ENCODE data around the gene WRAP73.

WRAP73 gene

DNA sequence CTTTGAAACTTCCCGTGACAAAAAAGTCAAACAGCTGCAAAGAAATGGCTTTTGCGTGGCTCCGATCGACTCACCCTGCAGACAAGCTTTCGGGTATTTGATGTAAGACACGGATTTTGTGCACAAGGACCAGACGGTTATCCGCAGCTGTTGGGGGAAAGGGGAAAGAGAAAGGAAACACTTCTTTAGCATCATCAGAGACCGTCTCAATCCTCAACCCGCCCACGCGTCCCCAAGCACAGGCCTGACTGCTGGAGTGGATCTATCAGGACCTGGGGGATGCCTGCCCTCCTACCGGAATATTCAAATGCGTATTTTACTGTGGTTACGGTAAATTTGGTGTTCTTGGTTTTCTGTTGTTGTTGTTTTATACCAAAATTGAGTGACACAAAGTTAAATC is 11.2 kb downstream of the WRAP73 start:
- DNase-seq = no peak
- in situ Hi-C loops (cut with HindIII; ENCODE audit: low pct_ligation_motif_present, low pct_unique_long_range_greater_than_20kb, low sequenced_read_pairs) = loop anchor here (25.0 kb wide), 1 partner anchor 101 kb away; no protein-coding TSS in a partner anchor

DNA sequence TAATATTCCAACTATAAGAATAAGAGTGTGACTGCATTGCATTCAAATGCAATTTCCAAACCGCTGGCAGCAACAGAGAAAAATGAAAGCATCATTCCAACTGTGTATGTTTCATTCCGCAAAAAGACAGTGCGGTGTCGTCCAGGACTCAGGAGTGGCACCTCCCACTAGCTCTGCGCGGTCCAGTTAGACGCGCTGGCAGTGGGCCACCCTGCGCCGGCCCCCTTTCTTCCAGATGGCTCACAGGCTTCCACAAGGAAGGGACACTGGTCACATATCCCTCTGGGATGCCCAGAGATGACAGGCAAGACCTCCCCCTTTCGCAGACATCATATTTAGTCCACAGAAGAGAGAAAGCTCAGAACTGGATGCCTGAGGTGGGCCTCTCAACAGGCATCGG is 11.9 kb downstream of the WRAP73 start:
- DNase-seq = no peak
- in situ Hi-C loops (cut with HindIII; ENCODE audit: low pct_ligation_motif_present, low pct_unique_long_range_greater_than_20kb, low sequenced_read_pairs) = loop anchor here (25.0 kb wide), 1 partner anchor 101 kb away; no protein-coding TSS in a partner anchor

DNA sequence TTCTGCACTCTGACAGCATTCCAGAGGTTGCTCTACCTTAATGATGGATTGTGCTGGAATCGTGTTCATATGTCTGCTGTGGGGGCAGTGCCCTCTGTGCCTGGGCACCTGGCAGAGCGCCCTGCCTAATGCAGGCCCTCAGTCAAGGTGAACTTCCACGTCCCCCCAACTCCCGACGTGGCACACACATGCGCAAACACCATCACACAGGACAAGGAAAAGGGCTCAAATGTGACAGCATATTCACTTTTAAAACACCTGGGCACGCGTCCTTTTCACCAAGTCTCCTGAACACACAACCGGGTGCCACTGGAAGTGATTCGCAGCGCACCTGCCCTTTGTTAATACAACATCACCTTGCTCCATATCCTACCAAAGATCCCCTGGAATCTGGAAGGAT is 13.4 kb downstream of the WRAP73 start:
- DNase-seq = no peak
- in situ Hi-C loops (cut with HindIII; ENCODE audit: low pct_ligation_motif_present, low pct_unique_long_range_greater_than_20kb, low sequenced_read_pairs) = loop anchor here (25.0 kb wide), 1 partner anchor 99 kb away; no protein-coding TSS in a partner anchor

DNA sequence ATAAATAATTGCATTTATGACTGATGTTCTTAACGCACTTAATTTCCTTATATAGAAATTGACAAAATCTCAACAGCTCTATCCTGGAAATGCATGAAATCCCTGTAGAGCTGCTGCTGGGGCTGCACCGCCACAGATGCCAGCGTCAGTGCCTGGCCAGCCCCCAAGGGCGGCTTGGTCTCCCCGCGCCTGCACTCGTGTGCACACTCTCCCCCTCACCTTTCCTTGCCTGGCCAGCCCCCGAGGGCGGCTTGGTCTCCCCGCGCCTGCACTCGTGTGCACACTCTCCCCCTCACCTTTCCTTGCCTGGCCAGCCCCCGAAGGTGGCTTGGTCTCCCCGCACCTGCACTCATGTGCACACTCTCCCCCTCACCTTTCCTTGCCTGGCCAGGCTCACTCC is 13.8 kb downstream of the WRAP73 start:
- DNase-seq = no peak
- in situ Hi-C loops (cut with HindIII; ENCODE audit: low pct_ligation_motif_present, low pct_unique_long_range_greater_than_20kb, low sequenced_read_pairs) = loop anchor here (25.0 kb wide), 1 partner anchor 99 kb away; no protein-coding TSS in a partner anchor

DNA sequence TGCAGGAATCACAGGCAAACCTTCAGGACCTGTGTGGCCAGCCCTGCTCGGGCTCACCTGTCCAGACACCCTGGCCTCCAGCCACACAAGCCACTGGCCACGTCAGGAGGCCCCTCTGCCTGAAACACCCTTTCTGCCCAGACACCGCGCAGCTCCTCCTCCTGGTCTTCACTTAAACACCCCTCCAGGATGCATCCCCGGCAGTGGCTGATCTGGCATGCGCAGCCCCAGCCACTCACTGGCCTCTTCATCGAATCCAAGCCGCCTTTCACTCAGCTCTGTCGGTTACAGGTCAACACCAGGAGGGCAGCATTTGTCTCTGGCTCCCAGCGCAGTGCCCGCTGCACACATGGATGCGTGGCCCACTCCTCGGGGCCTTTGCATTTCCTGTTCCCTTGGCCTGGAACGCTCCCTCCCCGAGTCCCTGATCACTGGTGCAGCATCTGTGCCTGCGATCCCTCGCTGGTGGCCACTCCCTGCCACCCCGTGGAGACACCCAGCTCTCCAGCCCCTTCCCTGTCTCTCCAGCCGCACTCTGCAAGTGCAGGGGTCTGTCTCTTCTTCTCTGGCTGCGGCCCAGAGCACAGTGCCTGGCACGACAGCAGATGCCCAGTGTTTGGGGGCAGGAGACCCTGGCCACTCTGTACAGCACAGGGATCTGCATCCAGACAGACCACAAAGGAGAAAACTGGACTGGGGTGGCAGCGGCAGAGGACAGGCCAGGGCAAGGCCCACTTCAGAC is 15.7 kb downstream of the WRAP73 start:
- in situ Hi-C loops (cut with HindIII; ENCODE audit: low pct_ligation_motif_present, low pct_unique_long_range_greater_than_20kb, low sequenced_read_pairs) = loop anchor here (25.0 kb wide), 1 partner anchor 97 kb away; no protein-coding TSS in a partner anchor
- no peak for DNase-seq

DNA sequence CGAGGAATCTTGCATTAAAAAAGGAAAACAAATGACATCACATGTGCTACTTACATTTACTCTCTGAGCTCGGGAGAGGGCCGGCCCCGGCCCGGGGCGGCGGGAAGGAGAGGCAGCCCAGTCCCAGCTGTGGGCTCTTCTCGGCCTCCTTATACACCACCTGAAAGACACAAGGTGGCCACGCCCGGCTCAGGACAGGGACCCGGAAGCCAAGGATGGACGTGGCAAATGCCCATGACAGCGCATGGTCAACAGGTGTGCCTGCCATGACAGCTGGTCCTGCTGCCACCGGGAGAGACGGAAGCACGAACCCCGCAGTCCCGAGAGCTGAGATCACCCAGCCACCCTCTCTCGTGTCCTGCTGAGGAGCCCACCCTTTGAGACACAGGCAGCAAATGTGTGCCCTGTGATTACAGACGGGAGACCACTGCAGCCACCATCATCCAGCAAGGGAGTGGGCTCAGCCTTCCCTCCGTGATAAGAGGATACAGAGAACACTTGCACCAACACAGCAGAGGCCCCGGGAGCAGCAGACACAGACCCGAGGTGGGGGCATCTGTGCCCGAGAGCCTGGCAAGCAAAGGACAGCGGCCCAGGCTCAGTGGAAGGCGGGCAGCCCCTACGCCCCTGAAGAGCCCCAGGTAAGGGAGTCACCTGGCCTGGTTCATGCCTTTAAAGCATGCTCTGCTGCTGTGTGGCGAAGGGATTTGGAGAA is 16.4 kb downstream of the WRAP73 start:
- in situ Hi-C loops (cut with HindIII; ENCODE audit: low pct_ligation_motif_present, low pct_unique_long_range_greater_than_20kb, low sequenced_read_pairs) = loop anchor here (25.0 kb wide), 1 partner anchor 96 kb away; no protein-coding TSS in a partner anchor
- DNase-seq = no peak

DNA sequence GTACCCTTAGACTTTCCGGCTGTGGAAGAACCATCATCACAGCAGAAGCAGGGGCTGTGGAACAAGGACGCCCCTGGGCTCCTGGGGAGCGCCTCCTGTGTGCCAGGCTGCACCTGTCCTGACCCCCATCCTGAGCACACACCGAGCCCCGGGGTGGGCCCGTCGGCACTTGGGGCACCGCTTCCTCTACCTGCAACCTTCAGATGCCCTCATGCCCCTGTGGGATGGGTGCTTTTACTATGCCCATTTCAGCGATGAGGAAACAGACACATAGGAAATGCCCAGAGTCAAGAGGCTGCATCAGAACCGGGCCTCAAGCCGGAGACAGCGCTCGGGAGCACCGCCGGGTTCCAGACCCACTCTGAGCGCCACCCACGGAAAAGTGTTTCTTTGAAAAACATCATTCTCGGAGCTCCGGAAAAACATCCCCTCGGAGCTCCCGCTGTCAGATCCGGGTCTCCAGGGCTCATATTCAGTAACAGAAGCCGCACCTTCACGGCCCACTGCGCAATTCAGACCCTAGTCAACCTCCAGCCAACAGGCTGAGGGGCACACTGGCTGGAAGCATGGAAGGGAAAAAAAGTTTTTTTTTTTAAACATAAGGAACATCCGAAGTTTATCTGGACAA is 17.1 kb downstream of the WRAP73 start:
- DNase-seq = no peak
- in situ Hi-C loops (cut with HindIII; ENCODE audit: low pct_ligation_motif_present, low pct_unique_long_range_greater_than_20kb, low sequenced_read_pairs) = loop anchor here (25.0 kb wide), 1 partner anchor 96 kb away; no protein-coding TSS in a partner anchor

DNA sequence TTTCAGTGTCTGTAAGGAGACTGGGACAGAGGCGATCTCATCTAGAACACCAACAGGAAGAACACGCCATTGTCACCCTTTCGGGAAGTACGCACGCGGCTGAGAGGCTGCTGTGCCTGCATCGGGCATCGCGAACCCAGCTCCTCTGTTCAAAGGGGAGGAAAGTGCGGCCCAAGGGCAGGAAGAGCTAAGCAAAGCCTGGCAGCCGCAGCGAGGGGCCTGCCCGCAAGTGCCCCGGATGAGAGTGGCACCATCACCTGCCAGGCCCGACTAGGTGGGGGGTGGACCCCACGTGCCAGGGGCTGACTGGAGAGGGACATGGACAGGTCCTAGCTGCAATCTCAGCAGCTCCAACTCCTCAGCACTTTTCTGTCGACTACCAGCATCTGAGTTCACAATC is 17.6 kb downstream of the WRAP73 start:
- in situ Hi-C loops (cut with HindIII; ENCODE audit: low pct_ligation_motif_present, low pct_unique_long_range_greater_than_20kb, low sequenced_read_pairs) = loop anchor here (25.0 kb wide), 1 partner anchor 95 kb away; no protein-coding TSS in a partner anchor
- DNase-seq = no peak

DNA sequence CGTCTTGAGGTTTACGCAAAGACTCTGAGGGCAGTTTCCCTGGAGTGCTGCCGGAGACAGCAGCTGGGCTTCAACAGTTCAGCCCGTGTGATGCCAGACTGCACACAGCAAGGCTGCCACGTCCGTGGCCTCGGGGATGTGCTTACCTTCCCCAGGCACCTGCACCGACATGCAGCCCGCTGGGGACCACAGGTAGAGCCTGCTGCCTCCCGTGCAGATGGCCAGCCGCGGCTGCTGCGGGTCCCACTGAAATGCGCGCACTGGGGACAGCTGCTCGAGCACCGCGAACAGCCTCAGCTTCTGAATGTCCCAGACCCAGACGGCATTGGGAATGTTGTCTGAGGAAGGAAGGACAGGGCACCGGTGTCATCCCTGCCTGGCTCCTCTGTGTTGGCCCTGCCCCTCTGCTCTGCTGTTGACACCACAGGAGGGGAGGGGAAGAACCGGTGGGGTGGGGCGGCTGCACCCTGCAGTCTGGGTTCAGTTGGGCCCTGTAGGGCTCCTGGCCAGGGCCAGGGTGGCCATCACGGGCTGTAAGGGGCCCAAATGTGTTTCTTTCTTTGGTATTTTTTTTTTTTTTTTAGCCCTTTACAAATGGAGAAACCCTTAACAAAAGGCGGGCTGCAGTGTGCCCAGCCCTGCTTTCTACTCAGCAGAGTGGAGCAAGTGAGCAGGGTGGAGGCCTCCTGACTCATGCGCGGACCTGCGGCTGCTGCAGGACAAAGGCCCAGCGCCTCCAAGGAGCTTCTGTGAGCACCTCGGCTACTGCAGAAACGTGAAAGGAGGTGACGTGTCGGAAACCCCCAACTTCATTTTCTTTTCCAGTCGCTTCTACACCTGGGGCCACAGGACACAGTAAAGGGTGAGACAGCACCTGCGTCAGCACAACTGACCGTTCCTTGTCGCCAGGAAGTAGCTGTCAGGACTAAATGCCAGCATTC is 18.3 kb downstream of the WRAP73 start:
- in situ Hi-C loops (cut with HindIII; ENCODE audit: low pct_ligation_motif_present, low pct_unique_long_range_greater_than_20kb, low sequenced_read_pairs) = loop anchor here (25.0 kb wide), 1 partner anchor 94 kb away; no protein-coding TSS in a partner anchor

DNA sequence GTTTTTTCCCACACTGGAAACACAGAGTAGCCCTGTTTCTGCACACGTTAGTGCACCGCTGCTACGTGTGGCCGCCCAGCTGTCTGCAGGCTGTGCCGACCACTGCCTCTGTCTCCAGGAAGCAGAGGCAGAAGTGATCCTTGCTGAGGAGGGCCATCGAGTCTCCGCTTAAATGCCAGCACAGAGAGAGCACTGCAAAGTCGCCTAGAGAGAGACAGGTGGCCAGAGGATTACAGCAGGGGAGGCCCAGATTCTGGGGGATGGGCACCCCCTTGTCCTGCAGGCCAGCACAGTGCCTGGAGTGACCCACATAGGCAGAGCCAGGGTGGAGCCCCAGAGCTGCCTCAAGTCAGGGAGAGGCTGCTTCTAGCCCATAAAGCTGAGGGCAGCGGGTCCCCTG is 19.0 kb downstream of the WRAP73 start:
- in situ Hi-C loops (cut with HindIII; ENCODE audit: low pct_ligation_motif_present, low pct_unique_long_range_greater_than_20kb, low sequenced_read_pairs) = loop anchor here (25.0 kb wide), 1 partner anchor 94 kb away; no protein-coding TSS in a partner anchor
- no peak for DNase-seq

More for the DNA sequence above, 18.3 kb downstream of the WRAP73 start:
- no peak for DNase-seq

DNA sequence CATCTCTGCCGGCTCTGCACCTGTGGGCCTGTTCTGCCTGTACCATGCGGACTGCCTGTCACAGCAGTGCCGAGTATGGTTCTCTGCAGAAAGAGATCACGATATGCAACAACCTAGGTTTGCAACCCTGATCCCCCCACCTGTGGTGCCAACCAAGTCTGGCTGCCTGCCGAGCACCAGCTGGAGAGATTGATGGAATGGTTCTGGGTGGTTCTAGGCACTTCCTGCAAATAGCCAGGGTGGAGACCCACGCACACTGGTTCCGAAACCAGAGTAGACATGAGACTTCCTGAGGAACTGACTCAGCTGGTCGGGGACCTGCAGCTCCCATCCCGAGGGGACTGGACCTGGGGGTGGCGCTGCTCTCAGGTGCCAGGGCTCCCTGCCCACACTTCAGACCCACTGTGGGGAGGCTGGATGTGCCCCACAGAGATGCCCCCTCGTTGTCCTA is 19.7 kb downstream of the WRAP73 start:
- no peak for DNase-seq
- in situ Hi-C loops (cut with HindIII; ENCODE audit: low pct_ligation_motif_present, low pct_unique_long_range_greater_than_20kb, low sequenced_read_pairs) = loop anchor here (25.0 kb wide), 1 partner anchor 93 kb away; no protein-coding TSS in a partner anchor

DNA sequence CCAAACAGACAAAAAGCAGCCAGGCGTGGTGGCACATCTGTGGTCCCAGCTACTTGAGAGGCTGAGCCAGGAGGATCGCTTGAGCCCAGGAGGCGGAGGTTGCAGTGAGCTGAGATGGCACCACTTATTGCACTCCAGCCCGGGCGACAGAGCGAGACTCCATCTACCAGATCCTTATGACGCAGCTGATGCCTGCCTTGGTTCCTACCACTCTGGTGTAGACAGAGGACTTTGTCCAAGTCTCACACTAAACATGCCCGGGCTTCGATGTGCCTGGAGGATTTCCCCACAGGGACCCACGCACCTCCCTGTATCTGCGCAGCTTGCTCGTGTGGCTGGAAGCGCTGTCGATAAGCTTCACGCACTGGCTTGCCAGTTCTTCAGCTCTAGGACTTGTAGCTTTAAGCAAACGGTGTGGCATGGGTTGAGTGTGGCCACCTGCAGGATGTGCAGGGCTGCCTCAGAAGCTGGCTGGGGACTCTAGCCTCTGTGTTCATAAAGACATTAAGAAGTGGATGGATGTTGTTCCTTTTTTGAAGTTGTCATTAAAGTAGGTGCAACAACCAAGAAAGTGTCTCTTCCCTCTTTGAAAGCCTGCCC is 20.2 kb downstream of the WRAP73 start:
- in situ Hi-C loops (cut with HindIII; ENCODE audit: low pct_ligation_motif_present, low pct_unique_long_range_greater_than_20kb, low sequenced_read_pairs) = loop anchor here (25.0 kb wide), 1 partner anchor 92 kb away; no protein-coding TSS in a partner anchor
- DNase-seq = no peak

DNA sequence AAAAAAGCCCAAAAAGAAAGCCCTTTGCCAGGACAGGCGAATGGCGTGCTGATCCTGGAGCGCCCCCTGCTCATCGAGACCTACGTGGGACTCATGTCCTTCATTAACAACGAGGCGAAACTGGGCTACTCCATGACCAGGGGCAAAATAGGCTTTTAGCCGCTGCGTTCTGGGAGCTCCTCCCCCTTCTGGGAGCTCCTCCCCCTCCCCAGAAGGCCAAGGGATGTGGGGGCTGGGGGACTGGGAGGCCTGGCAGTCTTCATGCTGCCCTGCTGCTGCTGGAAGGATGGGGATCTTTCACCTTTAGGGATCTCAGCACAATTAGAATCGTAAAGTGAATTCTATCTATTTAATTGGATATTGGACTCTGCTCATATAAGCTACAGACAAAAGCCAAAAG is 21.5 kb downstream of the WRAP73 start:
- DNase-seq = no peak
- in situ Hi-C loops (cut with HindIII; ENCODE audit: low pct_ligation_motif_present, low pct_unique_long_range_greater_than_20kb, low sequenced_read_pairs) = loop anchor here (25.0 kb wide), 1 partner anchor 91 kb away; no protein-coding TSS in a partner anchor

DNA sequence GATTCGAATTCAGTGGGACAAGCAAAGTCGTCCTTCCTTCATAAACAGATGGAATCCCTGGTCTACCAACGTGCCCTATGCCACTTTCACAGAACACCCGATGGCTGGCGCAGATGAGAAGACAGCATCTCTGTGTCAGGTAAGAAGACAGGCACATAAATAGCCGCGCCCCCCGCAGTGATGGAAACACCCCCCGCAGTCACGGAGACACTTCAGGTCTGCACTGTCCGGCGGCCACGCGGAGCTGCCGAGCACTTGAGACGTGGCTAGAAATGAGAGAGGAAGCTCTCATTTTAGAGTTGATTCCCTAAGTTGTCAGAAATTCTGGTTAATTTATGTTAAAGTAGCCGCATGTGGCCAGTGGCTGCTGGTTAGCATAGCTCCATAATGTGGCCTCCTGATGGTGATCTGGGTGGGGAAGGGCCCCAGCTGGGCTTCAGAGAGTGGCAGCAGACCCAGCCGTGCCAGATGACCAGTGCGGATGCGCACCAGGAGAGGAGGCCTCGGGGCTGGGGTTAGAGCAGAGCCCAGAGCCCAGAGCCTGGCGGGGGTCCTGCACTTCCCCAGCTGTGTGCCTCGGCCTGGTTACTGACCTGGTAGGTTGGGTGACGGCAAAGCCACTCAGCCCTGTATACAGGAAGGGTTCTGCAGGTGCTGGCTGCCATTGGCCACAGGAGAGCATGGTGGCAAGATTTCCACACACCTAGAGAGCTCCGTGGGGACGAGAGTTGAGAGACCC is 22.2 kb downstream of the WRAP73 start:
- in situ Hi-C loops (cut with HindIII; ENCODE audit: low pct_ligation_motif_present, low pct_unique_long_range_greater_than_20kb, low sequenced_read_pairs) = loop anchor here (25.0 kb wide), 1 partner anchor 90 kb away; no protein-coding TSS in a partner anchor
- DNase-seq = no peak

DNA sequence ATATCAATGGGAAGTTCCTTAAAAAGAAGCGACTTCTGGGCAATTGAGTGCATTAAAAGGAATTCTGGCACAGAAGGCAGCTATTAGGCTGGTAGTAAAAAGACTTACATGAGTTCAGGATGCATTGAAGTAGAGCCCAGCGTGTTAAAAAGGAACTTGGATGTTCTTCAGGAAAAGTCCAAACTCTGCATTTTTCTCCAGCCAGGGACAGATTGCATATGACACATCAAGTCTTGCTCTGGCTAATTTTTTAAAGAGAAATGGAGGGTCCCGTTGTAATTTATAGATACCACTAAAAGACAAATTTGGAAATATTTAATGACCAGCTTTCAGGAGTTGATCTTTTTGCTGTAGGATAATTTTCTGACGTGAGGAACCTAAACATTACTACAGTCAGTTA is 23.9 kb downstream of the WRAP73 start:
- in situ Hi-C loops (cut with HindIII; ENCODE audit: low pct_ligation_motif_present, low pct_unique_long_range_greater_than_20kb, low sequenced_read_pairs) = loop anchor here (25.0 kb wide), 1 partner anchor 89 kb away; no protein-coding TSS in a partner anchor

DNA sequence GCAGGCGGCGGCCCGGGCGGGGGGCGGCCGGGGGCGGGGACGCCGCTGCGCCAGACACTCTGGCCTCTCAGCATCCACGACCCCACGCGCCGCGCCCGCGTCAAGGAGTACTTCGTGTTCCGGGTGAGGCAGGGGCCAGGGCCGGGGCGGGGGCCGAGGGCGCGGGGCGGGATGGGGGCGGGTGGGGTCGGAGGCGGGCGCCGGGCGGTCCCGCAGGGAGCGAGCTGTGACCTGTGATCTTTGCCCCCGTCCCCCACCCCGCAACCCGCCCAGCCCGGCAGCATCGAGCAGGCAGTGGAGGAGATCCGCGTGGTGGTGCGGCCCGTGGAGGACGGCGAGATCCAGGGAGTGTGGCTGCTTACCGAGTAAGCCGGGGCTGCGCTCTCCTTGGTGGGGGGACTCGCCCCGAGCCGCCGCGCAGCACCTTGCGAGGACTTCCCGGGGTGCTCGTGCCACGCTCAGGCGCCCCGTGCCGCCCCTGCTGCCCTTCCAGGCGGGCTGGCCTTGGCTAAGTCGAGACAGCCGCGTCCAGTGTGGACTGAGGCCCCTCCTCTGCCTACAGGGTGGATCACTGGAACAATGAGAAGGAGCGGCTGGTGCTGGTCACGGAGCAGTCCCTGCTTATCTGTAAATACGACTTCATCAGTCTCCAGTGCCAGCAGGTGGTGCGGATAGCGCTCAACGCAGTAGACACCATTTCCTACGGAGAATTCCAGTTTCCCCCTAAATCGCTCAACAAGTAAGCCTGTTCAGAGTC is 24.6 kb downstream of the WRAP73 start:
- no peak for DNase-seq
- in situ Hi-C loops (cut with HindIII; ENCODE audit: low pct_ligation_motif_present, low pct_unique_long_range_greater_than_20kb, low sequenced_read_pairs) = loop anchor here (25.0 kb wide), 1 partner anchor 88 kb away; no protein-coding TSS in a partner anchor

More for the DNA sequence above, 23.9 kb downstream of the WRAP73 start:
- no peak for DNase-seq

All from ACHN (cell line).